Measurements from ENCODE around the gene A4GALT.
A peak's percentile ranks its signal among the peaks of the same experiment; 100 is the strongest.

The A4GALT gene

GRCh38 chr22:42711281-42711731, 9.4 kb downstream of the A4GALT start:
- TF ChIP-seq CTCF (IDR thresholded peaks at IDR 0.05; ENCODE audit: low read depth, low read length) = no peak
- DNase-seq (ENCODE audit: extremely low read depth, low read depth) = peak; percentile 39

- no peak for TF ChIP-seq CTCF (IDR thresholded peaks at IDR 0.05; ENCODE audit: low read depth, low read length)
- DNase-seq (ENCODE audit: extremely low read depth, low read depth) = no peak
These were observed 12.3 kb downstream of the A4GALT start for GRCh38 chr22:42708417-42708816.

GRCh38 chr22:42707496-42707895, 13.2 kb downstream of the A4GALT start:
- no peak for DNase-seq (ENCODE audit: extremely low read depth, low read depth)
- TF ChIP-seq CTCF (IDR thresholded peaks at IDR 0.05; ENCODE audit: low read depth, low read length) = no peak

GRCh38 chr22:42704896-42705295, 15.8 kb downstream of the A4GALT start:
- TF ChIP-seq CTCF (IDR thresholded peaks at IDR 0.05; ENCODE audit: low read depth, low read length) = no peak
- DNase-seq (ENCODE audit: extremely low read depth, low read depth) = no peak

GRCh38 chr22:42702675-42703074, 18.0 kb downstream of the A4GALT start:
- TF ChIP-seq CTCF (IDR thresholded peaks at IDR 0.05; ENCODE audit: low read depth, low read length) = no peak
- DNase-seq (ENCODE audit: extremely low read depth, low read depth) = no peak

- no peak for TF ChIP-seq CTCF (IDR thresholded peaks at IDR 0.05; ENCODE audit: low read depth, low read length)
- no peak for DNase-seq (ENCODE audit: extremely low read depth, low read depth)
These were observed 19.0 kb downstream of the A4GALT start for GRCh38 chr22:42701694-42702093.

GRCh38 chr22:42700901-42701300, 19.8 kb downstream of the A4GALT start:
- no peak for TF ChIP-seq CTCF (IDR thresholded peaks at IDR 0.05; ENCODE audit: low read depth, low read length)

More at GRCh38 chr22:42700901-42701300, 19.8 kb downstream of the A4GALT start:
- no peak for DNase-seq (ENCODE audit: extremely low read depth, low read depth)
